VCaP (cell line): ENCODE data around the gene PRDM16.

ENCODE experiments used
- H3K27ac ChIP-seq: fragments of 450-650 bp; 2 replicates; pipeline ENCODE4 v1.5.1; 2017
- CTCF ChIP-seq: fragments of 450-650 bp; conservative IDR thresholded peaks from 2 replicates; pipeline ENCODE4 v1.5.1; 2017; ENCODE audit warnings: mild to moderate bottlenecking, moderate library complexity

Gene PRDM16

GRCh38 chr1:3064296-3064850 lies 4.6 kb upstream of the PRDM16 start:
- no peak for TF ChIP-seq CTCF
- H3K27ac ChIP-seq = no peak overlapping the region

- TF ChIP-seq CTCF = no peak
- no peak overlapping the region for H3K27ac ChIP-seq
Measured at GRCh38 chr1:3064901-3065300, 4.1 kb upstream of the PRDM16 start.

- TF ChIP-seq CTCF = no peak
- no peak overlapping the region for H3K27ac ChIP-seq
Measured at GRCh38 chr1:3065396-3065795, 3.6 kb upstream of the PRDM16 start.

- TF ChIP-seq CTCF = no peak
- H3K27ac ChIP-seq = no peak overlapping the region
Measured at GRCh38 chr1:3065797-3066196, 3.2 kb upstream of the PRDM16 start.

- no peak overlapping the region for H3K27ac ChIP-seq
- TF ChIP-seq CTCF = no peak
Measured at GRCh38 chr1:3066250-3066711, 2.7 kb upstream of the PRDM16 start.

- TF ChIP-seq CTCF = no peak
- H3K27ac ChIP-seq = no peak overlapping the region
Measured at GRCh38 chr1:3066826-3067225, 2.2 kb upstream of the PRDM16 start.

- H3K27ac ChIP-seq = no peak overlapping the region
- TF ChIP-seq CTCF = no peak
Measured at GRCh38 chr1:3067301-3067670, 1.7 kb upstream of the PRDM16 start.
